Measurements from ENCODE around the gene LEF1.

DNA sequence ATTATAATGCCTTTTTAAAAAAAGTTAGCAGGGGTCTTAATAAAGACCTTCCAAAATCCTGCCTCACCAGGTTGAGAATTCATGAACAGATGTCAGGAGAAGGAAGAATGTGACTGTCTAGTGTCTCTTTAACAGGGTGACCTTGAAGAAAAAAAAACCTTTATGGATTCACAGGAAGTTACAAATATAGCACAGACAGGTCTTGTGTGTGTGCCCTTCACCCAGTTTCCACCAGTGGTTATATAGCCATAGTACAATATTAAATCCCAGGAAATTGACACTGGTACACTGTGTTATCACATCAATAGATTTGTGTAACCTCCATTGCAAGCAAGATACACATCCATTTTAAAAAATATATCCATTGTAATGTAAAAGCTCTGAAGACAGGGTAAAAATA, 135.4 kb downstream of the LEF1 start:
- TF ChIP-seq ZNF24 (IDR thresholded peaks at IDR 0.05), result no peak
- TF ChIP-seq, protein P1, sequence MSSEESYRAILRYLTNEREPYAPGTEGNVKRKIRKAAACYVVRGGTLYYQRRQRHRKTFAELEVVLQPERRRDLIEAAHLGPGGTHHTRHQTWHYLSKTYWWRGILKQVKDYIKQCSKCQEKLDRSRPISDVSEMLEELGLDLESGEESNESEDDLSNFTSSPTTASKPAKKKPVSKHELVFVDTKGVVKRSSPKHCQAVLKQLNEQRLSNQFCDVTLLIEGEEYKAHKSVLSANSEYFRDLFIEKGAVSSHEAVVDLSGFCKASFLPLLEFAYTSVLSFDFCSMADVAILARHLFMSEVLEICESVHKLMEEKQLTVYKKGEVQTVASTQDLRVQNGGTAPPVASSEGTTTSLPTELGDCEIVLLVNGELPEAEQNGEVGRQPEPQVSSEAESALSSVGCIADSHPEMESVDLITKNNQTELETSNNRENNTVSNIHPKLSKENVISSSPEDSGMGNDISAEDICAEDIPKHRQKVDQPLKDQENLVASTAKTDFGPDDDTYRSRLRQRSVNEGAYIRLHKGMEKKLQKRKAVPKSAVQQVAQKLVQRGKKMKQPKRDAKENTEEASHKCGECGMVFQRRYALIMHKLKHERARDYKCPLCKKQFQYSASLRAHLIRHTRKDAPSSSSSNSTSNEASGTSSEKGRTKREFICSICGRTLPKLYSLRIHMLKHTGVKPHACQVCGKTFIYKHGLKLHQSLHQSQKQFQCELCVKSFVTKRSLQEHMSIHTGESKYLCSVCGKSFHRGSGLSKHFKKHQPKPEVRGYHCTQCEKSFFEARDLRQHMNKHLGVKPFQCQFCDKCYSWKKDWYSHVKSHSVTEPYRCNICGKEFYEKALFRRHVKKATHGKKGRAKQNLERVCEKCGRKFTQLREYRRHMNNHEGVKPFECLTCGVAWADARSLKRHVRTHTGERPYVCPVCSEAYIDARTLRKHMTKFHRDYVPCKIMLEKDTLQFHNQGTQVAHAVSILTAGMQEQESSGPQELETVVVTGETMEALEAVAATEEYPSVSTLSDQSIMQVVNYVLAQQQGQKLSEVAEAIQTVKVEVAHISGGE (CRISPR knock-in tag; IDR thresholded peaks at IDR 0.05), result no peak
- TF ChIP-seq, protein P2, sequence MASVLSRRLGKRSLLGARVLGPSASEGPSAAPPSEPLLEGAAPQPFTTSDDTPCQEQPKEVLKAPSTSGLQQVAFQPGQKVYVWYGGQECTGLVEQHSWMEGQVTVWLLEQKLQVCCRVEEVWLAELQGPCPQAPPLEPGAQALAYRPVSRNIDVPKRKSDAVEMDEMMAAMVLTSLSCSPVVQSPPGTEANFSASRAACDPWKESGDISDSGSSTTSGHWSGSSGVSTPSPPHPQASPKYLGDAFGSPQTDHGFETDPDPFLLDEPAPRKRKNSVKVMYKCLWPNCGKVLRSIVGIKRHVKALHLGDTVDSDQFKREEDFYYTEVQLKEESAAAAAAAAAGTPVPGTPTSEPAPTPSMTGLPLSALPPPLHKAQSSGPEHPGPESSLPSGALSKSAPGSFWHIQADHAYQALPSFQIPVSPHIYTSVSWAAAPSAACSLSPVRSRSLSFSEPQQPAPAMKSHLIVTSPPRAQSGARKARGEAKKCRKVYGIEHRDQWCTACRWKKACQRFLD (CRISPR knock-in tag; IDR thresholded peaks at IDR 0.05), result no peak
- no peak for TF ChIP-seq ATF1 (CRISPR knock-in tag; IDR thresholded peaks at IDR 0.05)
- TF ChIP-seq ATF1 (tag; IDR thresholded peaks at IDR 0.05), result no peak

Measured in K562 (cell line).